PC-3 (cell line): ENCODE results near the gene FAM222A. TPM values are rescaled to one million over a fixed set of nuclear protein-coding genes. Genes with fewer than 3 reads are reported as not detected.
A peak's percentile ranks its signal among the peaks of the same experiment; 100 is the strongest.

Experiments used
- ATAC-seq: fragments of 200-7000 bp; cut with Tn5 transposase; 2 replicates; pipeline ENCODE4 v1.9.1; 2020; ENCODE audit warnings: mild to moderate bottlenecking, moderate library complexity
- BruUV-seq: library from RNA; stranded (reverse); fragments of 400-500 nt; replicated peaks from 2 replicates; lab custom pipeline; 2021; lab: Mats Ljungman, UMichigan
- CTCF ChIA-PET: fragments of 300-600 bp; sonication (Branson Sonifier 250); formaldehyde crosslinking; loops from one replicate; lab custom pipeline; 2022; ENCODE audit warnings: antibody characterized with exemption; lab: Charles Lee
- POLR2A ChIA-PET: fragments of 300-600 bp; sonication (Branson Sonifier 250); formaldehyde crosslinking; loops from one replicate; lab custom pipeline; 2022; ENCODE audit warnings: antibody characterized with exemption; ENCODE audit not compliant: unreplicated experiment; lab: Charles Lee
- DNase-seq: peaks from one replicate; pipeline ENCODE4 v3.0.0-alpha.2; 2015
- H2AFZ ChIP-seq: fragments of 300-600 bp; sonication (generic); 2 replicates; pipeline ENCODE4 v1.6.0; 2016; ENCODE audit warnings: antibody characterized with exemption, low read length
- H3F3A ChIP-seq: fragments of 300-600 bp; sonication (generic); one replicate; pipeline ENCODE4 v1.6.0; 2017; ENCODE audit warnings: antibody characterized with exemption, low read length, control low read depth, mild to moderate bottlenecking; ENCODE audit not compliant: unreplicated experiment
- H3K27ac ChIP-seq: fragments of 300-600 bp; sonication (generic); 2 replicates; pipeline ENCODE4 v1.5.1; 2016; ENCODE audit warnings: mild to moderate bottlenecking, low read length
- H3K27me3 ChIP-seq: fragments of 300-600 bp; sonication (generic); 2 replicates; pipeline ENCODE4 v1.6.1; 2016; ENCODE audit warnings: low read length, mixed read lengths
- H3K36me3 ChIP-seq: fragments of 300-600 bp; sonication (generic); 2 replicates; pipeline ENCODE4 v1.6.1; 2016; ENCODE audit warnings: low read depth, mixed run types, low read length, mixed read lengths
- H3K4me1 ChIP-seq: fragments of 300-600 bp; sonication (generic); 2 replicates; pipeline ENCODE4 v1.5.1; 2016; ENCODE audit warnings: low read length; ENCODE audit not compliant: insufficient read depth
- H3K4me2 ChIP-seq: fragments of 300-600 bp; sonication (generic); 2 replicates; pipeline ENCODE4 v1.6.0; 2016; ENCODE audit warnings: low read length
- H3K4me3 ChIP-seq: fragments of 300-600 bp; sonication (generic); 2 replicates; pipeline ENCODE4 v1.5.1; 2016; ENCODE audit warnings: mild to moderate bottlenecking, low read length, mixed read lengths
- H3K79me2 ChIP-seq: fragments of 300-600 bp; sonication (generic); 2 replicates; pipeline ENCODE4 v1.6.1; 2017; ENCODE audit warnings: low read length, mixed read lengths
- H3K9ac ChIP-seq: fragments of 300-600 bp; sonication (generic); 2 replicates; pipeline ENCODE4 v1.6.0; 2016; ENCODE audit warnings: mild to moderate bottlenecking, low read length
- H3K9me2 ChIP-seq: fragments of 300-600 bp; sonication (generic); replicated peaks from 2 replicates; pipeline ENCODE4 v1.6.1; 2016; ENCODE audit warnings: mixed run types, low read length, mixed read lengths
- H3K9me3 ChIP-seq: fragments of 300-600 bp; sonication (generic); 2 replicates; pipeline ENCODE4 v1.6.1; 2016; ENCODE audit warnings: low read length, mixed read lengths
- H4K20me1 ChIP-seq: fragments of 300-600 bp; sonication (generic); 2 replicates; pipeline ENCODE4 v1.6.1; 2016; ENCODE audit warnings: low read length, mixed read lengths
- EZH2 ChIP-seq: fragments of 300-600 bp; sonication (generic); IDR thresholded peaks from one replicate; pipeline ENCODE4 v1.6.1; 2017; ENCODE audit warnings: antibody characterized with exemption, mild to moderate bottlenecking, low read length; ENCODE audit not compliant: unreplicated experiment
- EZH2phosphoT487 ChIP-seq: fragments of 300-600 bp; sonication (generic); IDR thresholded peaks from 2 replicates; pipeline ENCODE4 v1.6.1; 2018; ENCODE audit warnings: mild to moderate bottlenecking, antibody characterized with exemption, low read length, borderline replicate concordance
- intact Hi-C: fragments of 100-400 bp; cut with micrococcal nuclease; formaldehyde crosslinking; loops from 2 replicates; pipeline ENCODE4 v1.9.0; 2023
- total RNA-seq: library from RNA; depleted of rRNA; stranded (reverse); fragments of >200 nt; gene quantifications from 2 replicates; pipeline ENCODE4 v1.2.3, GENCODE V29; 2014
- TF ChIP-seq, protein P1 (sequence below): fragments of 300-600 bp; sonication (generic); conservative IDR thresholded peaks from 2 replicates; pipeline ENCODE4 v1.5.1; 2017; ENCODE audit warnings: antibody characterized with exemption, low read depth, mild to moderate bottlenecking, low read length

The FAM222A gene
- total RNA-seq, 1 experiment from 2014 or later = 11.7 TPM

DNA sequence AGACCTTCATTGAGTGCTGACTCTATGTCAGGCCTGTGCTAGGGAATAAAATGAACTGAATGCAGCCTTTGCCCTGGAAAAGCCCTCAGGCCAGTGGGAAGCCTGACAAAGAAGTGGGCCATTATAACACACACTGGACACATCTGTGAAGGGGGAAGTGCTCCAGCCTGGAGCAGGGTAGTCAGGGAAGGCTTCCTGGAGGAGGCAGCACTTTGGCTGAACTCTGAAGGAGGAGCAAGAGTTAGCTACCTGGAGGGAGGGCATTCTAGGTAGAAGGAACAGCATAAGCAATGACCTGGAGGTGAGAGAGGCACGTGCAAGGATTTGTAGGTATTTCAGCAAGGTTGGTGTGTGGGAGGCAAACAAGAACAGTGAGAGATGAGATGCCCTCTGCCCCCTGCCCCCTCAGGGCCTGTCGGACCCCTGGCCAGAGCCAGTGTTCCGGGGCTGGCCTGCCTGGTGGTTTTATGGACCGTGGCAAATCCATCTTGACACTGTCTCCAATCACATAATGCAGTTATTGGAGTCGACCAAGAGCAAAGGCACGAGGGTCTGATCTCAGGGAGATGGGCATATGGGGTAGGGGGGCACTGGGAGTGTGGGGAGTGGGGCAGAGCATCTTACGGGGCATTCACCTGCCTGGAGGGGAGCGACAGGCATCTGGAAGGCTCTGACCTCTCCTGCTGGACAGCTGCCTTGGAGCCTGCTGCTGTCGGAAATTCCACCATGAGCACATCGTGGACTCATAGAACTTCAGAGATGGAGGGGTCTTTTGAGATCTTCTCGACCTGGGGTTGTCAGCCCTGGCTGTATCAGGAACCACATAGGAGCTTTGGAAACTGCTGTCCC lies 2.7 kb upstream of the FAM222A start:
- no peak overlapping the region for H2AFZ ChIP-seq
- H3K79me2 ChIP-seq = no peaks in the 10 kb centered on the region
- H4K20me1 ChIP-seq = no peaks in the 10 kb centered on the region; the same call in 1 of the 2 replicates
- H3K27ac ChIP-seq = no peak overlapping the region
- ATAC-seq (peak; percentile 53), DNase-seq (no peak)
- H3F3A ChIP-seq = no peaks in the 10 kb centered on the region
- H3K4me2 ChIP-seq = no peak overlapping the region
- no peaks in the 10 kb centered on the region for H3K27me3 ChIP-seq
- intact Hi-C loops = loop anchor here (1.0 to 2.0 kb wide), 3 partner anchors 29 to 64 kb away; no protein-coding TSS in a partner anchor
- CTCF ChIA-PET = no interaction called here
- H3K9me3 ChIP-seq = no peaks in the 10 kb centered on the region
- TF ChIP-seq EZH2 (no peak), EZH2phosphoT487 (no peak)
- TF ChIP-seq, protein P1, sequence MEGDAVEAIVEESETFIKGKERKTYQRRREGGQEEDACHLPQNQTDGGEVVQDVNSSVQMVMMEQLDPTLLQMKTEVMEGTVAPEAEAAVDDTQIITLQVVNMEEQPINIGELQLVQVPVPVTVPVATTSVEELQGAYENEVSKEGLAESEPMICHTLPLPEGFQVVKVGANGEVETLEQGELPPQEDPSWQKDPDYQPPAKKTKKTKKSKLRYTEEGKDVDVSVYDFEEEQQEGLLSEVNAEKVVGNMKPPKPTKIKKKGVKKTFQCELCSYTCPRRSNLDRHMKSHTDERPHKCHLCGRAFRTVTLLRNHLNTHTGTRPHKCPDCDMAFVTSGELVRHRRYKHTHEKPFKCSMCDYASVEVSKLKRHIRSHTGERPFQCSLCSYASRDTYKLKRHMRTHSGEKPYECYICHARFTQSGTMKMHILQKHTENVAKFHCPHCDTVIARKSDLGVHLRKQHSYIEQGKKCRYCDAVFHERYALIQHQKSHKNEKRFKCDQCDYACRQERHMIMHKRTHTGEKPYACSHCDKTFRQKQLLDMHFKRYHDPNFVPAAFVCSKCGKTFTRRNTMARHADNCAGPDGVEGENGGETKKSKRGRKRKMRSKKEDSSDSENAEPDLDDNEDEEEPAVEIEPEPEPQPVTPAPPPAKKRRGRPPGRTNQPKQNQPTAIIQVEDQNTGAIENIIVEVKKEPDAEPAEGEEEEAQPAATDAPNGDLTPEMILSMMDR = no peak
- no peak overlapping the region for H3K9ac ChIP-seq
- H3K36me3 ChIP-seq = no peaks in the 10 kb centered on the region
- H3K4me1 ChIP-seq = peaks cover 26% of the 10 kb centered on the region
- BruUV-seq = no TSS peak
- POLR2A ChIA-PET = no interaction called here
- H3K4me3 ChIP-seq = no peak overlapping the region
- no peaks in the 10 kb centered on the region for H3K9me2 ChIP-seq

DNA sequence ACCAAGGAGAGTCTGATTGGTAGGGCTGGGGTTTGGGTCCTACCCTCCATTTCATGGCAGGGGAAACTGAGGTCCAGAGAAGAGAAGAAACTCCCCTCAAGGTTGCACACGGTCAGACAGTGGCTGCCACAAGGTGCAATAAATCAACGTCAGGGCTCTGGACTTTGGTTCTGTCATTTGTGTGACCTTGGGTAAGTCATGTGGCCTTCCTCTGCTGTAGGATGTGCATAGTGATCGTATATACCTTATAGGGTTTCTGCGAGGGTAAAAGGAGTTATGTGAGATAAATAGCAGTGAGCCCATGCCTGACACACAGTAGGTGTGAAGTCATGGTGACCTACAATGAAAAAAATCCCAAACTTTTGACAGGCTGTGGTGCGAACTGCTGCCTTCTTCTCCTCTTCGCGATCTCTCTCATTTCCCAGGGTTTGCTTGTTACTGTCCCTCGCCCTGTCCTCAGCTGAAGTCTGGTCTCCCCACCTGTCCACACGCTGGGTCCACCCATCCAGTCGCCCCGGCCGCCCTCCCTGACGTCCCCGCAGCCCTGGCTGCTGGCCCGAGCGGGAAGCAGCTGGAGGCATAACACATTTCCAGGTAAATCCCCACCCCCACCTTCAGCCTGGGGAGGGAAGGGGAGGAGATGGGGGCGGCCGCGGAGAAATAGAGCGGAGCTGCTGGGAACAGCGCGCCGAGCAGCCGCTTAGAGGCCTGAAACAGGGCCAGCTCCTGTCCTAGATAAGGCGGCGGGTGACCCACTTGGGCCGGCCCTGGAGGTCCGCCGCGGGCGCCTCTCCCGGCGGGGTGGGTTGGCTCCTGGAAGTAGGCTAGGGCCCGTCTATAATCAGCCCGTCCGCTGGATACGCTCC lies 1.8 kb upstream of the FAM222A start:
- H3F3A ChIP-seq = no peaks in the 10 kb centered on the region
- no peaks in the 10 kb centered on the region for H3K79me2 ChIP-seq
- CTCF ChIA-PET = no interaction called here
- H2AFZ ChIP-seq = no peak overlapping the region
- DNase-seq (no peak), ATAC-seq (no peak)
- H3K9me2 ChIP-seq = no peaks in the 10 kb centered on the region
- H3K4me1 ChIP-seq = peaks cover 26% of the 10 kb centered on the region
- intact Hi-C loops = loop anchor here (2.0 kb wide), 2 partner anchors 39 to 63 kb away; no protein-coding TSS in a partner anchor
- POLR2A ChIA-PET = no interaction called here
- H3K4me2 ChIP-seq = no peak overlapping the region
- TF ChIP-seq EZH2 (no peak), EZH2phosphoT487 (no peak)
- TF ChIP-seq, protein P1 = no peak
- H3K4me3 ChIP-seq = no peak overlapping the region
- no peaks in the 10 kb centered on the region for H3K36me3 ChIP-seq
- no peak overlapping the region for H3K27ac ChIP-seq
- no peak overlapping the region for H3K9ac ChIP-seq
- no peaks in the 10 kb centered on the region; the same call in 1 of the 2 replicates for H4K20me1 ChIP-seq
- H3K27me3 ChIP-seq = no peaks in the 10 kb centered on the region
- BruUV-seq = no TSS peak
- H3K9me3 ChIP-seq = no peaks in the 10 kb centered on the region
